Measurements from ENCODE around the gene RTN4R. TPM values are rescaled to one million over a fixed set of nuclear protein-coding genes. Genes with fewer than 3 reads are reported as not detected.
A peak's percentile ranks its signal among the peaks of the same experiment; 100 is the strongest.

The RTN4R gene
- polyA plus RNA-seq, 1 of the 3 experiments (the other 2 are of a cell fraction), result 0.23 TPM

- WGBS (ENCODE audit: low lambda C conversion rate), result 80% methylated on average over 12 of the region's 24 CpGs
- Histone ChIP-seq H3K9me2 (no peaks in the 10 kb centered on the region), H3K27me3 (ENCODE audit: insufficient read depth) (no peaks in the 10 kb centered on the region), H3F3A (replicated peaks; ENCODE audit: insufficient read depth) (no peaks in the 10 kb centered on the region), H3K4me1 (ENCODE audit: control insufficient read depth in 1 of 2, insufficient read depth in 2 of 2, low read depth in 1 of 2, low read length in 1 of 2) (peaks cover 0 to 74% of the 10 kb centered on the region in 2 experiments; a peak in 1 of 4 replicates), H4K20me1 (ENCODE audit: insufficient read depth) (no peaks in the 10 kb centered on the region), H2AFZ (ENCODE audit: low read depth) (no peak overlapping the region), H3K9ac (no peak overlapping the region), H3K4me3 (ENCODE audit: low read depth in 2 of 2, low read length in 1 of 2) (no peak overlapping the region), H3K27ac (ENCODE audit: low read depth in 2 of 2, low read length in 1 of 2) (no peak overlapping the region; a peak in 1 of 4 replicates), H3K9me3 (no peaks in the 10 kb centered on the region), H3K36me3 (replicated peaks in 1 of 2; ENCODE audit: control insufficient read depth in 1 of 2, insufficient read depth in 2 of 2, low read length in 1 of 2) (no peaks in the 10 kb centered on the region), H3K4me2 (no peak overlapping the region), H3K79me2 (ENCODE audit: insufficient read depth) (no peaks in the 10 kb centered on the region)
- peak; percentile 66 for DNase-seq
- ChIA-PET POLR2A (no interaction called here), CTCF (interaction anchor here (0.9 to 1.7 kb wide), 3 partner anchors 13 to 88 kb away, joined by 3 to 4 read pairs (median 3); no protein-coding TSS in a partner anchor)
- TF ChIP-seq SIN3A (IDR thresholded peaks at IDR 0.05; ENCODE audit: borderline replicate concordance, low read depth, low read length), result no peak
- TF ChIP-seq FOSL2 (IDR thresholded peaks at IDR 0.05; ENCODE audit: borderline replicate concordance, low read depth), result no peak
- no peak for TF ChIP-seq RAD21 (IDR thresholded peaks at IDR 0.05; ENCODE audit: low read length)
- no peak for TF ChIP-seq CHD2 (IDR thresholded peaks at IDR 0.05; ENCODE audit: low read length, partially characterized antibody)
- TF ChIP-seq EP300 (IDR thresholded peaks at IDR 0.05; ENCODE audit: borderline replicate concordance in 1 of 2, low read depth in 1 of 2, low read length in 1 of 2), result no peak
Measured at GRCh38 chr22:20244691-20245576, 23.2 kb downstream of the RTN4R start.

DNA sequence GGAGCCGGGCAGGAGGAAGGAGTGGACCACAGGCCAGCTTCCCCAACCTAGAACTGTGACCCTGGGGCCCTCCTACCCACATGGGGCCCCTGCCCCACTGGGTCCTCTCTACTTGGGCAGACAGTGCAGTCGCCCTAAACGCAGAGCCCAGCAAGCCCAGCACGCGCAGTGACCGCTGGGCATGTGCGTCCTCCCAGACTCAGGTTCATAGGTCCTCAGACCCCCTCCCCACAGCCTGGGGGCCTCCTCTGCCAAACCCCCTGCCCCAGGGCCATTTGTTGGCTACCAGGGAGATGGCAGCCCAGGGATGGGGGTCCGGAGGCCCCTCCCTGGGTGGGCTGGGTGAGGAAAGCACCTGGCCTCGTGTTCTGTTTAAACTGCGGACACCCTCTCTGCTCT lies 23.9 kb downstream of the RTN4R start:
- Histone ChIP-seq H3K4me1 (ENCODE audit: control insufficient read depth in 1 of 2, insufficient read depth in 2 of 2, low read depth in 1 of 2, low read length in 1 of 2) (peaks cover 0 to 67% of the 10 kb centered on the region in 2 experiments; a peak in 1 of 4 replicates), H3K79me2 (ENCODE audit: insufficient read depth) (no peaks in the 10 kb centered on the region), H2AFZ (ENCODE audit: low read depth) (no peak overlapping the region), H3F3A (replicated peaks; ENCODE audit: insufficient read depth) (no peaks in the 10 kb centered on the region), H3K27me3 (ENCODE audit: insufficient read depth) (no peaks in the 10 kb centered on the region), H3K4me2 (no peak overlapping the region), H3K27ac (ENCODE audit: low read depth in 2 of 2, low read length in 1 of 2) (no peak overlapping the region), H4K20me1 (ENCODE audit: insufficient read depth) (no peaks in the 10 kb centered on the region), H3K9me2 (no peaks in the 10 kb centered on the region), H3K36me3 (replicated peaks in 1 of 2; ENCODE audit: control insufficient read depth in 1 of 2, insufficient read depth in 2 of 2, low read length in 1 of 2) (no peaks in the 10 kb centered on the region), H3K9me3 (no peaks in the 10 kb centered on the region), H3K9ac (no peak overlapping the region), H3K4me3 (ENCODE audit: low read depth in 2 of 2, low read length in 1 of 2) (no peak overlapping the region)
- no peak for DNase-seq
- ChIA-PET CTCF (interaction anchor here (1.2 to 1.3 kb wide), 2 partner anchors 14 to 26 kb away, joined by 3 read pairs; no protein-coding TSS in a partner anchor), POLR2A (no interaction called here)
- WGBS (ENCODE audit: low lambda C conversion rate), result 84% methylated on average over 7 of the region's 10 CpGs
- TF ChIP-seq RFX5 (IDR thresholded peaks at IDR 0.05; ENCODE audit: low read length), result no peak
- TF ChIP-seq IRF3 (IDR thresholded peaks at IDR 0.05; ENCODE audit: low read depth, low read length), result no peak
- TF ChIP-seq MAX (IDR thresholded peaks at IDR 0.05; ENCODE audit: low read depth), result no peak
- TF ChIP-seq REST (IDR thresholded peaks at IDR 0.05; ENCODE audit: low read depth, low read length), result no peak
- TF ChIP-seq, protein P1, sequence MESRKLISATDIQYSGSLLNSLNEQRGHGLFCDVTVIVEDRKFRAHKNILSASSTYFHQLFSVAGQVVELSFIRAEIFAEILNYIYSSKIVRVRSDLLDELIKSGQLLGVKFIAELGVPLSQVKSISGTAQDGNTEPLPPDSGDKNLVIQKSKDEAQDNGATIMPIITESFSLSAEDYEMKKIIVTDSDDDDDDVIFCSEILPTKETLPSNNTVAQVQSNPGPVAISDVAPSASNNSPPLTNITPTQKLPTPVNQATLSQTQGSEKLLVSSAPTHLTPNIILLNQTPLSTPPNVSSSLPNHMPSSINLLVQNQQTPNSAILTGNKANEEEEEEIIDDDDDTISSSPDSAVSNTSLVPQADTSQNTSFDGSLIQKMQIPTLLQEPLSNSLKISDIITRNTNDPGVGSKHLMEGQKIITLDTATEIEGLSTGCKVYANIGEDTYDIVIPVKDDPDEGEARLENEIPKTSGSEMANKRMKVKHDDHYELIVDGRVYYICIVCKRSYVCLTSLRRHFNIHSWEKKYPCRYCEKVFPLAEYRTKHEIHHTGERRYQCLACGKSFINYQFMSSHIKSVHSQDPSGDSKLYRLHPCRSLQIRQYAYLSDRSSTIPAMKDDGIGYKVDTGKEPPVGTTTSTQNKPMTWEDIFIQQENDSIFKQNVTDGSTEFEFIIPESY (IDR thresholded peaks at IDR 0.05; ENCODE audit: borderline replicate concordance, low read depth), result no peak
- TF ChIP-seq, protein P2, sequence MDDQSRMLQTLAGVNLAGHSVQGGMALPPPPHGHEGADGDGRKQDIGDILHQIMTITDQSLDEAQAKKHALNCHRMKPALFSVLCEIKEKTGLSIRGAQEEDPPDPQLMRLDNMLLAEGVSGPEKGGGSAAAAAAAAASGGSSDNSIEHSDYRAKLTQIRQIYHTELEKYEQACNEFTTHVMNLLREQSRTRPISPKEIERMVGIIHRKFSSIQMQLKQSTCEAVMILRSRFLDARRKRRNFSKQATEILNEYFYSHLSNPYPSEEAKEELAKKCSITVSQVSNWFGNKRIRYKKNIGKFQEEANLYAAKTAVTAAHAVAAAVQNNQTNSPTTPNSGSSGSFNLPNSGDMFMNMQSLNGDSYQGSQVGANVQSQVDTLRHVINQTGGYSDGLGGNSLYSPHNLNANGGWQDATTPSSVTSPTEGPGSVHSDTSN (IDR thresholded peaks at IDR 0.05), result no peak
- no peak for TF ChIP-seq FOSL2 (IDR thresholded peaks at IDR 0.05; ENCODE audit: borderline replicate concordance, low read depth)
- TF ChIP-seq CHD2 (IDR thresholded peaks at IDR 0.05; ENCODE audit: low read length, partially characterized antibody), result no peak
- no peak for TF ChIP-seq EZH2phosphoT487 (IDR thresholded peaks at IDR 0.05; ENCODE audit: borderline replicate concordance, low read depth)
- no peak for TF ChIP-seq TCF12 (IDR thresholded peaks at IDR 0.05)
- TF ChIP-seq GATA2 (CRISPR knock-in tag; IDR thresholded peaks at IDR 0.05), result no peak
